ENCODE measurements around the gene ZNF207.

DNA sequence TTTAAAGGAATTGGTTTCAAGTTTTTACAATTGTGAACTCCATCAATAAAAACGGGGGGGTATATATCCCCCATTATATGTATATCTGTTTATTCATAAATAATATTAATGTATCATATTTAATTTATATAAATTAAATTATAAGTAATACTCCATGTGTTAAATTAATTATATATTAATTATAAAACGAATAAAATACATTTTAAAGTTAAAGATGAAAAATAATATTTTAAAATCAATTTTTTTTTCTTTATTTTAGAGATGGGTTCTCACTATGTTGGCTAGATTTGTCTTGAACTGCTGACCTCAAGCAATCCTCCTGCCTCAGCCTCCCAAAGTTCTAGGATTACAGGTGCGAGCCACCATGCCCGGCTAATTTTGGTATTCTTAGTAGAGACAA lies 76.9 kb downstream of the ZNF207 start:
- TF ChIP-seq ARNTL (CRISPR knock-in tag; IDR thresholded peaks at IDR 0.05; ENCODE audit: borderline replicate concordance, low read depth) = no peak
- TF ChIP-seq ZNF8 (CRISPR knock-in tag; IDR thresholded peaks at IDR 0.05) = no peak
- no peak for TF ChIP-seq ZNF70 (CRISPR knock-in tag; IDR thresholded peaks at IDR 0.05)
- no peak for TF ChIP-seq PPARA (CRISPR knock-in tag; IDR thresholded peaks at IDR 0.05; ENCODE audit: borderline replicate concordance)
- no peak for TF ChIP-seq GLIS3 (CRISPR knock-in tag; IDR thresholded peaks at IDR 0.05)
- no peak for TF ChIP-seq OSR1 (CRISPR knock-in tag; IDR thresholded peaks at IDR 0.05)
- TF ChIP-seq RARB (CRISPR knock-in tag; IDR thresholded peaks at IDR 0.05) = no peak
- TF ChIP-seq, protein P1, sequence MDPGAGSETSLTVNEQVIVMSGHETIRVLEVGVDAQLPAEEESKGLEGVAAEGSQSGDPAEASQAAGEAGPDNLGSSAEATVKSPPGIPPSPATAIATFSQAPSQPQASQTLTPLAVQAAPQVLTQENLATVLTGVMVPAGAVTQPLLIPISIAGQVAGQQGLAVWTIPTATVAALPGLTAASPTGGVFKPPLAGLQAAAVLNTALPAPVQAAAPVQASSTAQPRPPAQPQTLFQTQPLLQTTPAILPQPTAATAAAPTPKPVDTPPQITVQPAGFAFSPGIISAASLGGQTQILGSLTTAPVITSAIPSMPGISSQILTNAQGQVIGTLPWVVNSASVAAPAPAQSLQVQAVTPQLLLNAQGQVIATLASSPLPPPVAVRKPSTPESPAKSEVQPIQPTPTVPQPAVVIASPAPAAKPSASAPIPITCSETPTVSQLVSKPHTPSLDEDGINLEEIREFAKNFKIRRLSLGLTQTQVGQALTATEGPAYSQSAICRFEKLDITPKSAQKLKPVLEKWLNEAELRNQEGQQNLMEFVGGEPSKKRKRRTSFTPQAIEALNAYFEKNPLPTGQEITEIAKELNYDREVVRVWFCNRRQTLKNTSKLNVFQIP (CRISPR knock-in tag; IDR thresholded peaks at IDR 0.05; ENCODE audit: borderline replicate concordance, low read depth) = no peak
- TF ChIP-seq, protein P2, sequence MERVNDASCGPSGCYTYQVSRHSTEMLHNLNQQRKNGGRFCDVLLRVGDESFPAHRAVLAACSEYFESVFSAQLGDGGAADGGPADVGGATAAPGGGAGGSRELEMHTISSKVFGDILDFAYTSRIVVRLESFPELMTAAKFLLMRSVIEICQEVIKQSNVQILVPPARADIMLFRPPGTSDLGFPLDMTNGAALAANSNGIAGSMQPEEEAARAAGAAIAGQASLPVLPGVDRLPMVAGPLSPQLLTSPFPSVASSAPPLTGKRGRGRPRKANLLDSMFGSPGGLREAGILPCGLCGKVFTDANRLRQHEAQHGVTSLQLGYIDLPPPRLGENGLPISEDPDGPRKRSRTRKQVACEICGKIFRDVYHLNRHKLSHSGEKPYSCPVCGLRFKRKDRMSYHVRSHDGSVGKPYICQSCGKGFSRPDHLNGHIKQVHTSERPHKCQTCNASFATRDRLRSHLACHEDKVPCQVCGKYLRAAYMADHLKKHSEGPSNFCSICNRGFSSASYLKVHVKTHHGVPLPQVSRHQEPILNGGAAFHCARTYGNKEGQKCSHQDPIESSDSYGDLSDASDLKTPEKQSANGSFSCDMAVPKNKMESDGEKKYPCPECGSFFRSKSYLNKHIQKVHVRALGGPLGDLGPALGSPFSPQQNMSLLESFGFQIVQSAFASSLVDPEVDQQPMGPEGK (CRISPR knock-in tag; IDR thresholded peaks at IDR 0.05; ENCODE audit: borderline replicate concordance) = no peak
- TF ChIP-seq TOX (CRISPR knock-in tag; IDR thresholded peaks at IDR 0.05; ENCODE audit: borderline replicate concordance) = no peak
- TF ChIP-seq TCF4 (CRISPR knock-in tag; IDR thresholded peaks at IDR 0.05; ENCODE audit: borderline replicate concordance) = no peak
- no peak for TF ChIP-seq ESRRG (CRISPR knock-in tag; IDR thresholded peaks at IDR 0.05)
